GM12801 (cell line): ENCODE results near the gene PBX3.

ENCODE experiments used
- CTCF ChIP-seq: IDR thresholded peaks from one replicate; pipeline ENCODE4 v1.5.1; 2011; ENCODE audit warnings: control low read depth; ENCODE audit not compliant: insufficient read length; ENCODE audit errors: extremely low read depth

The PBX3 gene

GRCh38 chr9:125970340-125970739 lies 223.2 kb downstream of the PBX3 start:
- TF ChIP-seq CTCF: no peak

- no peak for TF ChIP-seq CTCF
These were observed 223.9 kb downstream of the PBX3 start for GRCh38 chr9:125971050-125971449.

GRCh38 chr9:125972012-125972729 lies 225.0 kb downstream of the PBX3 start:
- no peak for TF ChIP-seq CTCF

GRCh38 chr9:125973547-125973946 lies 226.4 kb downstream of the PBX3 start:
- no peak for TF ChIP-seq CTCF

GRCh38 chr9:125974705-125975104 lies 227.5 kb downstream of the PBX3 start:
- no peak for TF ChIP-seq CTCF

GRCh38 chr9:125977223-125977622 lies 230.1 kb downstream of the PBX3 start:
- TF ChIP-seq CTCF: no peak

GRCh38 chr9:125979383-125979782 lies 232.2 kb downstream of the PBX3 start:
- TF ChIP-seq CTCF: no peak
